Activated naive CD4-positive, alpha-beta T cell treated with anti-CD3 and anti-CD28 coated beads, Interleukin-2, amount 10 ng/mL, durations not matched to agents 7 days and 5 days (primary cell): ENCODE measurements around the gene KLF6.
A peak's percentile ranks its signal among the peaks of the same experiment; 100 is the strongest.

Source experiments
- CTCF ChIA-PET: fragments of 350-600 bp; sonication (Branson Sonifier 250); formaldehyde crosslinking; loops from one replicate; lab custom pipeline; 2021; ENCODE audit warnings: antibody characterized with exemption; lab: Charles Lee
- DNase-seq: peaks from one replicate; pipeline ENCODE4 v3.0.0-alpha.2; 2020
- H3K27ac Mint-ChIP-seq: one replicate; pipeline ENCODE4 v1.8.0; 2021; ENCODE audit warnings: mild to moderate bottlenecking, moderate library complexity, mixed read lengths
- H3K27me3 Mint-ChIP-seq: one replicate; pipeline ENCODE4 v1.8.0; 2021; ENCODE audit warnings: mild to moderate bottlenecking, mixed read lengths
- H3K36me3 Mint-ChIP-seq: one replicate; pipeline ENCODE4 v1.8.0; 2021; ENCODE audit warnings: mixed read lengths
- H3K4me1 Mint-ChIP-seq: one replicate; pipeline ENCODE4 v1.8.0; 2021; ENCODE audit warnings: mixed read lengths
- H3K4me3 Mint-ChIP-seq: one replicate; pipeline ENCODE4 v1.8.0; 2021; ENCODE audit warnings: mild to moderate bottlenecking, moderate library complexity, mixed read lengths
- H3K9me3 Mint-ChIP-seq: one replicate; pipeline ENCODE4 v1.8.0; 2021; ENCODE audit warnings: mixed read lengths

KLF6 gene

GRCh38 chr10:3784510-3785250 lies at the start of gene KLF6:
KLF6 (minus strand) TSS chr10:3785209; CDS start chr10:3785014, 195 bp downstream.
- H3K4me1 Mint-ChIP-seq: peaks cover 43% of the 10 kb centered on the region
- peaks cover 49% of the 10 kb centered on the region for H3K36me3 Mint-ChIP-seq
- peaks cover 6% of the 10 kb centered on the region for H3K27me3 Mint-ChIP-seq
- no peak for DNase-seq
- H3K9me3 Mint-ChIP-seq: peaks cover 2% of the 10 kb centered on the region
- CTCF ChIA-PET: interaction anchor here (0.8 to 1.0 kb wide), 2 partner anchors 15 to 27 kb away, joined by 3 read pairs; no protein-coding TSS in a partner anchor
- H3K4me3 Mint-ChIP-seq: peak within 1 kb of the TSS; percentile 94
- peak within 1 kb of the TSS; percentile 96 for H3K27ac Mint-ChIP-seq

- Mint-ChIP-seq H3K9me3 (no peaks in the 10 kb centered on the region), H3K4me3 (no peak overlapping the region), H3K27me3 (no peaks in the 10 kb centered on the region), H3K4me1 (peaks cover 48% of the 10 kb centered on the region), H3K27ac (no peak overlapping the region), H3K36me3 (no peaks in the 10 kb centered on the region)
- CTCF ChIA-PET: no interaction called here
- DNase-seq: no peak
Measured at GRCh38 chr10:3834404-3834803, 49.4 kb upstream of the KLF6 start.

GRCh38 chr10:3833046-3833445 lies 48.0 kb upstream of the KLF6 start:
- H3K4me1 Mint-ChIP-seq: peaks cover 62% of the 10 kb centered on the region
- CTCF ChIA-PET: no interaction called here
- no peak overlapping the region for H3K27ac Mint-ChIP-seq

GRCh38 chr10:3832022-3832786 lies 47.2 kb upstream of the KLF6 start:
- H3K9me3 Mint-ChIP-seq: no peaks in the 10 kb centered on the region
- no peak overlapping the region for H3K4me3 Mint-ChIP-seq
- CTCF ChIA-PET: no interaction called here
- peaks cover 64% of the 10 kb centered on the region for H3K4me1 Mint-ChIP-seq
- H3K27ac Mint-ChIP-seq: peak overlapping the region; percentile 9
- no peak for DNase-seq
- H3K36me3 Mint-ChIP-seq: no peaks in the 10 kb centered on the region
- H3K27me3 Mint-ChIP-seq: no peaks in the 10 kb centered on the region

More at GRCh38 chr10:3833046-3833445, 48.0 kb upstream of the KLF6 start:
- no peaks in the 10 kb centered on the region for H3K36me3 Mint-ChIP-seq
- H3K9me3 Mint-ChIP-seq: no peaks in the 10 kb centered on the region
- no peaks in the 10 kb centered on the region for H3K27me3 Mint-ChIP-seq
- H3K4me3 Mint-ChIP-seq: no peak overlapping the region
- DNase-seq: no peak

GRCh38 chr10:3831608-3832007 lies 46.6 kb upstream of the KLF6 start:
- no peaks in the 10 kb centered on the region for H3K27me3 Mint-ChIP-seq
- H3K36me3 Mint-ChIP-seq: no peaks in the 10 kb centered on the region
- no peaks in the 10 kb centered on the region for H3K9me3 Mint-ChIP-seq
- no peak overlapping the region for H3K27ac Mint-ChIP-seq
- H3K4me1 Mint-ChIP-seq: peaks cover 58% of the 10 kb centered on the region
- H3K4me3 Mint-ChIP-seq: no peak overlapping the region
- CTCF ChIA-PET: no interaction called here
- DNase-seq: no peak

GRCh38 chr10:3830946-3831345 lies 45.9 kb upstream of the KLF6 start:
- Mint-ChIP-seq H3K27me3 (no peaks in the 10 kb centered on the region), H3K4me1 (peaks cover 52% of the 10 kb centered on the region), H3K4me3 (no peak overlapping the region), H3K27ac (no peak overlapping the region), H3K9me3 (no peaks in the 10 kb centered on the region), H3K36me3 (no peaks in the 10 kb centered on the region)
- CTCF ChIA-PET: no interaction called here
- no peak for DNase-seq

GRCh38 chr10:3829156-3830050 lies 44.4 kb upstream of the KLF6 start:
- H3K27ac Mint-ChIP-seq: peak overlapping the region; percentile 82
- H3K4me3 Mint-ChIP-seq: peak overlapping the region; percentile 44
- no peaks in the 10 kb centered on the region for H3K27me3 Mint-ChIP-seq
- H3K4me1 Mint-ChIP-seq: peaks cover 49% of the 10 kb centered on the region
- no peaks in the 10 kb centered on the region for H3K36me3 Mint-ChIP-seq
- CTCF ChIA-PET: interaction anchor here (0.7 to 1.1 kb wide), 2 partner anchors 10 to 47 kb away, joined by 3 read pairs; no protein-coding TSS in a partner anchor
- H3K9me3 Mint-ChIP-seq: no peaks in the 10 kb centered on the region
- DNase-seq: no peak

- peak overlapping the region; percentile 82 for H3K27ac Mint-ChIP-seq
- no peaks in the 10 kb centered on the region for H3K27me3 Mint-ChIP-seq
- no peaks in the 10 kb centered on the region for H3K9me3 Mint-ChIP-seq
- DNase-seq: peak; percentile 46
- H3K36me3 Mint-ChIP-seq: no peaks in the 10 kb centered on the region
- H3K4me1 Mint-ChIP-seq: peaks cover 49% of the 10 kb centered on the region
- H3K4me3 Mint-ChIP-seq: peak overlapping the region; percentile 44
- CTCF ChIA-PET: interaction anchor here (0.7 to 1.1 kb wide), 2 partner anchors 9 to 47 kb away, joined by 3 read pairs; no protein-coding TSS in a partner anchor
Measured at GRCh38 chr10:3828404-3829155, 43.6 kb upstream of the KLF6 start.

GRCh38 chr10:3827768-3828403 lies 42.9 kb upstream of the KLF6 start:
- Mint-ChIP-seq H3K36me3 (no peaks in the 10 kb centered on the region), H3K4me3 (peak overlapping the region; percentile 44), H3K4me1 (peaks cover 47% of the 10 kb centered on the region), H3K27me3 (no peaks in the 10 kb centered on the region), H3K27ac (peak overlapping the region; percentile 82), H3K9me3 (no peaks in the 10 kb centered on the region)
- CTCF ChIA-PET: no interaction called here
- DNase-seq: no peak

- Mint-ChIP-seq H3K27ac (no peak overlapping the region), H3K9me3 (no peaks in the 10 kb centered on the region)
Measured at GRCh38 chr10:3827266-3827665, 42.3 kb upstream of the KLF6 start.

GRCh38 chr10:3825862-3826351 lies 40.9 kb upstream of the KLF6 start:
- Mint-ChIP-seq H3K27ac (no peak overlapping the region), H3K36me3 (peaks cover 2% of the 10 kb centered on the region)
- CTCF ChIA-PET: no interaction called here

More at GRCh38 chr10:3827266-3827665, 42.3 kb upstream of the KLF6 start:
- peaks cover 41% of the 10 kb centered on the region for H3K4me1 Mint-ChIP-seq
- no peak for DNase-seq
- H3K36me3 Mint-ChIP-seq: no peaks in the 10 kb centered on the region
- CTCF ChIA-PET: interaction anchor here (0.6 kb wide), 1 partner anchor 24 kb away, joined by 3 read pairs; no protein-coding TSS in a partner anchor
- no peak overlapping the region for H3K4me3 Mint-ChIP-seq
- H3K27me3 Mint-ChIP-seq: no peaks in the 10 kb centered on the region

GRCh38 chr10:3825244-3825643 lies 40.2 kb upstream of the KLF6 start:
- no peak for DNase-seq
- H3K36me3 Mint-ChIP-seq: peaks cover 2% of the 10 kb centered on the region
- CTCF ChIA-PET: no interaction called here
- peaks cover 3% of the 10 kb centered on the region for H3K27me3 Mint-ChIP-seq
- H3K27ac Mint-ChIP-seq: no peak overlapping the region
- H3K9me3 Mint-ChIP-seq: no peaks in the 10 kb centered on the region
- no peak overlapping the region for H3K4me3 Mint-ChIP-seq
- H3K4me1 Mint-ChIP-seq: peaks cover 28% of the 10 kb centered on the region

More at GRCh38 chr10:3825862-3826351, 40.9 kb upstream of the KLF6 start:
- no peak overlapping the region for H3K4me3 Mint-ChIP-seq
- DNase-seq: no peak
- no peaks in the 10 kb centered on the region for H3K9me3 Mint-ChIP-seq
- H3K27me3 Mint-ChIP-seq: peaks cover 3% of the 10 kb centered on the region
- H3K4me1 Mint-ChIP-seq: peaks cover 30% of the 10 kb centered on the region
